ENCODE measurements around the gene ARX.

DNA sequence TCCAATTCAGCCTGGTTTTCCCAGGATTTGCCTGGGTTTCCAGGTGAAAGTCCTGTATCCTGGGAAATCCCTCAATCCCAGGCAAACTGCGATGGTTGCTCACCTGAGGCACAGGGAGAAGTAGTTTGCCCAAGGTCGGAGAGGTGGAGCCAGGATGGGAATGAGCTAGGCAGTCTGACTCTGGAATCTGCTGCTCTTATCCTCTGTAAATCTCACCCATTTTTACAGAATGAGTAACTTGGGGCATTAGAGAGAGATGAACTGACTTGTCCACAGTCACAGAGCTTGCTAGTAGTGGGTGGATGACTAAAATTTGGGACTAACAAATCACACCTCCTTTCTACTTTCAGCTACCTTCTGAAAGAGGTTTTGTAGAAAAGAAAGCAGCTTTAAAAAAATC lies 9.8 kb upstream of the ARX start:
- TF ChIP-seq POLR2A (IDR thresholded peaks at IDR 0.05): no peak
- TF ChIP-seq, protein P1, sequence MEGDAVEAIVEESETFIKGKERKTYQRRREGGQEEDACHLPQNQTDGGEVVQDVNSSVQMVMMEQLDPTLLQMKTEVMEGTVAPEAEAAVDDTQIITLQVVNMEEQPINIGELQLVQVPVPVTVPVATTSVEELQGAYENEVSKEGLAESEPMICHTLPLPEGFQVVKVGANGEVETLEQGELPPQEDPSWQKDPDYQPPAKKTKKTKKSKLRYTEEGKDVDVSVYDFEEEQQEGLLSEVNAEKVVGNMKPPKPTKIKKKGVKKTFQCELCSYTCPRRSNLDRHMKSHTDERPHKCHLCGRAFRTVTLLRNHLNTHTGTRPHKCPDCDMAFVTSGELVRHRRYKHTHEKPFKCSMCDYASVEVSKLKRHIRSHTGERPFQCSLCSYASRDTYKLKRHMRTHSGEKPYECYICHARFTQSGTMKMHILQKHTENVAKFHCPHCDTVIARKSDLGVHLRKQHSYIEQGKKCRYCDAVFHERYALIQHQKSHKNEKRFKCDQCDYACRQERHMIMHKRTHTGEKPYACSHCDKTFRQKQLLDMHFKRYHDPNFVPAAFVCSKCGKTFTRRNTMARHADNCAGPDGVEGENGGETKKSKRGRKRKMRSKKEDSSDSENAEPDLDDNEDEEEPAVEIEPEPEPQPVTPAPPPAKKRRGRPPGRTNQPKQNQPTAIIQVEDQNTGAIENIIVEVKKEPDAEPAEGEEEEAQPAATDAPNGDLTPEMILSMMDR (IDR thresholded peaks at IDR 0.05): no peak
- no peak for TF ChIP-seq POLR2AphosphoS5 (IDR thresholded peaks at IDR 0.05)
- no peak for TF ChIP-seq EP300 (IDR thresholded peaks at IDR 0.05)
